Measurements from ENCODE around the gene AP1G2. TPM values are rescaled to one million over a fixed set of nuclear protein-coding genes. Genes with fewer than 3 reads are reported as not detected.

The AP1G2 gene
- total RNA-seq, 1 donor from 2014 or later, result 65.4 TPM

GRCh38 chr14:23533652-23534435, 33.7 kb downstream of the AP1G2 start:
- Histone ChIP-seq H3K79me2 (ENCODE audit: low read depth) (no peaks in the 10 kb centered on the region), H2AFZ (replicated peaks) (no peak overlapping the region), H3K4me2 (no peak overlapping the region), H3K36me3 (no peaks in the 10 kb centered on the region), H3K4me1 (peaks cover 20% of the 10 kb centered on the region), H4K20me1 (ENCODE audit: low read depth) (no peaks in the 10 kb centered on the region), H3F3A (ENCODE audit: low read depth) (peaks cover 20% of the 10 kb centered on the region), H3K4me3 (no peak overlapping the region), H3K27me3 (no peaks in the 10 kb centered on the region), H3K9ac (no peak overlapping the region), H3K27ac (no peak overlapping the region), H3K9me3 (ENCODE audit: low read depth) (no peaks in the 10 kb centered on the region)
- Mint-ChIP-seq H3K4me1 (peaks cover 18% of the 10 kb centered on the region), H3K27me3 (ENCODE audit: insufficient read depth, low read depth) (peaks cover 6% of the 10 kb centered on the region), H3K4me3 (no peak overlapping the region), H3K9me3 (no peaks in the 10 kb centered on the region), H3K36me3 (peaks cover 12% of the 10 kb centered on the region), H3K27ac (no peak overlapping the region)
- TF ChIP-seq EZH2phosphoT487 (IDR thresholded peaks at IDR 0.05) (no peak), EZH2 (IDR thresholded peaks at IDR 0.05) (no peak), CTCF (IDR thresholded peaks at IDR 0.05) (no peak)
- DNase-seq (ENCODE audit: low spot score), result no peak

- Histone ChIP-seq H3K79me2 (ENCODE audit: low read depth) (no peaks in the 10 kb centered on the region), H3K36me3 (no peaks in the 10 kb centered on the region), H3K9me3 (ENCODE audit: low read depth) (no peaks in the 10 kb centered on the region), H3K4me2 (no peak overlapping the region), H3K4me3 (no peak overlapping the region), H2AFZ (replicated peaks) (no peak overlapping the region), H4K20me1 (ENCODE audit: low read depth) (no peaks in the 10 kb centered on the region), H3K27ac (no peak overlapping the region), H3K27me3 (no peaks in the 10 kb centered on the region), H3K4me1 (peaks cover 12% of the 10 kb centered on the region), H3F3A (ENCODE audit: low read depth) (peaks cover 8% of the 10 kb centered on the region), H3K9ac (no peak overlapping the region)
- Mint-ChIP-seq H3K4me1 (peaks cover 8% of the 10 kb centered on the region), H3K36me3 (peaks cover 15% of the 10 kb centered on the region), H3K27me3 (ENCODE audit: insufficient read depth, low read depth) (peaks cover 6% of the 10 kb centered on the region), H3K9me3 (no peaks in the 10 kb centered on the region), H3K27ac (no peak overlapping the region), H3K4me3 (no peak overlapping the region)
- TF ChIP-seq EZH2 (IDR thresholded peaks at IDR 0.05), result no peak
- no peak for DNase-seq (ENCODE audit: low spot score)
Measured at GRCh38 chr14:23532658-23533057, 34.9 kb downstream of the AP1G2 start.

- H3K4me3 Mint-ChIP-seq, result no peak overlapping the region
- Histone ChIP-seq H4K20me1 (ENCODE audit: low read depth) (no peaks in the 10 kb centered on the region), H2AFZ (replicated peaks) (no peak overlapping the region), H3K4me2 (no peak overlapping the region), H3K27ac (no peak overlapping the region), H3K36me3 (no peaks in the 10 kb centered on the region), H3K9ac (no peak overlapping the region), H3K27me3 (no peaks in the 10 kb centered on the region), H3K4me1 (peaks cover 4% of the 10 kb centered on the region), H3K79me2 (ENCODE audit: low read depth) (no peaks in the 10 kb centered on the region), H3K9me3 (ENCODE audit: low read depth) (no peaks in the 10 kb centered on the region), H3K4me3 (no peak overlapping the region), H3F3A (ENCODE audit: low read depth) (no peaks in the 10 kb centered on the region)
- TF ChIP-seq EZH2phosphoT487 (IDR thresholded peaks at IDR 0.05) (no peak), EZH2 (IDR thresholded peaks at IDR 0.05) (no peak), CTCF (IDR thresholded peaks at IDR 0.05) (no peak)
- peaks cover 23% of the 10 kb centered on the region for H3K36me3 Mint-ChIP-seq
- peaks cover 8% of the 10 kb centered on the region for H3K4me1 Mint-ChIP-seq
- no peak for DNase-seq (ENCODE audit: low spot score)
- no peaks in the 10 kb centered on the region for H3K9me3 Mint-ChIP-seq
- no peak overlapping the region for H3K27ac Mint-ChIP-seq
- peaks cover 6% of the 10 kb centered on the region for H3K27me3 Mint-ChIP-seq (ENCODE audit: insufficient read depth, low read depth)
Measured at GRCh38 chr14:23531391-23531790, 36.2 kb downstream of the AP1G2 start.

GRCh38 chr14:23530375-23531055, 37.1 kb downstream of the AP1G2 start:
- H3K4me1 Mint-ChIP-seq, result peaks cover 8% of the 10 kb centered on the region
- Histone ChIP-seq H3K36me3 (no peaks in the 10 kb centered on the region), H4K20me1 (ENCODE audit: low read depth) (no peaks in the 10 kb centered on the region), H3K4me3 (no peak overlapping the region), H3K27ac (no peak overlapping the region), H3K9me3 (ENCODE audit: low read depth) (no peaks in the 10 kb centered on the region), H3K27me3 (no peaks in the 10 kb centered on the region), H3F3A (ENCODE audit: low read depth) (no peaks in the 10 kb centered on the region), H3K4me1 (peaks cover 4% of the 10 kb centered on the region), H3K79me2 (ENCODE audit: low read depth) (no peaks in the 10 kb centered on the region), H3K4me2 (no peak overlapping the region), H3K9ac (no peak overlapping the region), H2AFZ (replicated peaks) (no peak overlapping the region)
- no peaks in the 10 kb centered on the region for H3K9me3 Mint-ChIP-seq
- no peak overlapping the region for H3K27ac Mint-ChIP-seq
- peaks cover 29% of the 10 kb centered on the region for H3K36me3 Mint-ChIP-seq
- no peak for DNase-seq (ENCODE audit: low spot score)
- peaks cover 9% of the 10 kb centered on the region for H3K27me3 Mint-ChIP-seq (ENCODE audit: insufficient read depth, low read depth)
- no peak for TF ChIP-seq EZH2 (IDR thresholded peaks at IDR 0.05)
- H3K4me3 Mint-ChIP-seq, result no peak overlapping the region
